Tibial nerve (tissue), 4 donors: Measurements from ENCODE around the gene AMBN. TPM values are rescaled to one million over a fixed set of nuclear protein-coding genes. Genes with fewer than 3 reads are reported as not detected.

Experiments
- DNase-seq, 2 donors: peaks; one replicate each; pipeline ENCODE4 v3.0.0-alpha.2; 2019; ENCODE audit warnings: low spot score in 2 of 2
- H3K27ac ChIP-seq, 4 donors: fragments of 200-600 bp; sonication (generic) in 3 of 4; one replicate each; pipeline ENCODE4 v1.5.1; 2017 to 2019; ENCODE audit warnings: mild to moderate bottlenecking in 1 of 4
- H3K27me3 ChIP-seq, 2 donors: fragments of 200-600 bp; sonication (generic) in 1 of 2; one replicate each; pipeline versions ENCODE4 v1.5.1 to v1.6.0; 2017 to 2019
- H3K36me3 ChIP-seq, 3 donors: fragments of 200-600 bp; sonication (generic); one replicate each; pipeline ENCODE4 v1.5.1; 2018 to 2019
- H3K4me1 ChIP-seq, 4 donors: fragments of 200-600 bp; sonication (generic) in 3 of 4; one replicate each; pipeline ENCODE4 v1.5.1; 2017 to 2019
- H3K4me3 ChIP-seq, 4 donors: fragments of 200-600 bp; sonication (generic) in 3 of 4; one replicate each; pipeline ENCODE4 v1.5.1; 2017 to 2019; ENCODE audit warnings: mild to moderate bottlenecking in 1 of 4, moderate library complexity in 1 of 4
- H3K9me3 ChIP-seq, 4 donors: fragments of 200-600 bp; sonication (generic) in 3 of 4; one replicate each; pipeline ENCODE4 v1.5.1; 2017 to 2019
- CTCF ChIP-seq, 5 experiments: fragments of 200-600 bp in 3 of 5; fragments of 450-650 bp in 2 of 5; sonication (generic) in 3 of 5; IDR thresholded peaks; one replicate each; pipeline ENCODE4 v1.5.1; 2016 to 2019; ENCODE audit warnings: antibody characterized with exemption in 5 of 5, mild to moderate bottlenecking in 3 of 5, moderate library complexity in 2 of 5
- EP300 ChIP-seq, 2 donors: sonication (generic); formaldehyde crosslinking; IDR thresholded peaks; one replicate each; pipeline ENCODE4 v1.6.1; 2017; ENCODE audit warnings: antibody characterized with exemption in 2 of 2, mild to moderate bottlenecking in 1 of 2
- POLR2A ChIP-seq, 2 donors: fragments of 450-650 bp; IDR thresholded peaks; one replicate each; pipeline ENCODE4 v1.6.1; 2017; ENCODE audit warnings: antibody characterized with exemption in 2 of 2, mild to moderate bottlenecking in 2 of 2, moderate library complexity in 2 of 2
- WGBS, 2 donors: methylation state at CpG; one replicate each; pipeline ENCODE4 v1.1.5; 2018; 5-methylcytosine and 5-hydroxymethylcytosine counted together
- total RNA-seq, 4 donors: library from RNA; depleted of rRNA; stranded (reverse); fragments of >200 nt; gene quantifications; one replicate each; pipeline ENCODE4 v1.1.0, GENCODE V29; 2016

AMBN gene
- total RNA-seq, 4 donors from 2014 or later: not detected

DNA sequence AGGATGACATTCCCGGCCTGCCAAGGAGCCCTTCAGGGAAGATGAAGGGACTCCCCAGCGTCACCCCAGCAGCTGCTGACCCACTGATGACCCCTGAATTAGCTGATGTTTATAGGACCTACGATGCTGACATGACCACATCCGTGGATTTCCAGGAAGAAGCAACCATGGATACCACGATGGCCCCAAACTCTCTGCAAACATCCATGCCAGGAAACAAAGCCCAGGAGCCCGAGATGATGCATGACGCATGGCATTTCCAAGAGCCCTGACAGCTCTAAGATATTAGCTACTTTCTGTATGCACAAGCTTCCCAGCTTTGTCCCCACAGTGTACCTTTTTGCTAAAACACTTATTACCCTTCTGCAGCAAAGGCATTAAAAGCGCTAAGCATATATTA, 14.4 kb downstream of the AMBN start:
- Histone ChIP-seq H3K9me3 (no peaks in the 10 kb centered on the region), H3K4me3 (no peak overlapping the region), H3K4me1 (no peaks in the 10 kb centered on the region), H3K27me3 (no peaks in the 10 kb centered on the region), H3K27ac (no peak overlapping the region), H3K36me3 (no peaks in the 10 kb centered on the region)
- TF ChIP-seq EP300 (IDR thresholded peaks at IDR 0.05) (no peak), POLR2A (IDR thresholded peaks at IDR 0.05) (no peak), CTCF (IDR thresholded peaks at IDR 0.05) (no peak)
- WGBS, 2 donors: 79 to 81% methylated on average over 8 of the region's 8 CpGs
- DNase-seq: no peak

DNA sequence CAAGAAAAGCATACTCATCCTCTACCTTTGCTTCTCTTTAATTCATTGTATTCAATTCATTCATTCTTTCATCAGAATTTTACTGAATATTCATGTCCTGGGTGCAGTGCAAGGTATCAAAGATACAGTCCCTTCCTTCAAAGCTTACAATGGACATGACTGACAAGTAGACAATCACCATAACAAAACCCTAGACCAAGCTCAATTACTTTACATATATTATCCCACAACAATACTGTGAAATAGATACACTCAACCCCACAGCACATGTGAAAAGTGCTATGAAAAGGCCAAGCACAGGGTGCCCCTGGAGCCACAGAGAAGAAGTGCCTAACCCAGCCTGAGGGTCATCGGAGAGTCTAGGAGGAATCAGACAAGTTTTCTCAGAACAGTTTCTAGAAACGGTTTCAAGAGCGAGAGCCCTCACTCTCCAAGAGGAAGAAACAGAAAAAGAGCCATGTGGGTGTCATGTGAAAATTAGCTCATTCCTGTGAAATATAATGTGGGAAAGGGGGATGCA, 15.3 kb downstream of the AMBN start:
- TF ChIP-seq CTCF (IDR thresholded peaks at IDR 0.05): no peak
- TF ChIP-seq EP300 (IDR thresholded peaks at IDR 0.05): no peak
- no peak for TF ChIP-seq POLR2A (IDR thresholded peaks at IDR 0.05)
- Histone ChIP-seq H3K4me3 (no peak overlapping the region), H3K9me3 (no peaks in the 10 kb centered on the region), H3K4me1 (no peaks in the 10 kb centered on the region), H3K27ac (no peak overlapping the region), H3K36me3 (no peaks in the 10 kb centered on the region), H3K27me3 (no peaks in the 10 kb centered on the region)
- no peak for DNase-seq
- WGBS, 2 donors: 84 to 95% methylated on average over 3 of the region's 3 CpGs

GRCh38 chr4:70608324-70608723, 16.3 kb downstream of the AMBN start:
- Histone ChIP-seq H3K27ac (no peak overlapping the region), H3K4me3 (no peak overlapping the region), H3K36me3 (no peaks in the 10 kb centered on the region), H3K9me3 (no peaks in the 10 kb centered on the region), H3K4me1 (peaks cover 0 to under 1% (median 0%) of the 10 kb centered on the region in 4 donors), H3K27me3 (no peaks in the 10 kb centered on the region)
- TF ChIP-seq POLR2A (IDR thresholded peaks at IDR 0.05) (no peak), EP300 (IDR thresholded peaks at IDR 0.05) (no peak), CTCF (IDR thresholded peaks at IDR 0.05) (no peak)
- 82 to 85% methylated on average over 2 of the region's 2 CpGs for WGBS, 2 donors
- no peak for DNase-seq

GRCh38 chr4:70613306-70614183, 21.5 kb downstream of the AMBN start:
- no peaks in the 10 kb centered on the region for H3K27me3 ChIP-seq
- TF ChIP-seq EP300 (IDR thresholded peaks at IDR 0.05) (no peak), POLR2A (IDR thresholded peaks at IDR 0.05) (no peak), CTCF (IDR thresholded peaks at IDR 0.05) (no peak)
- peaks cover 0 to 10% (median 0%) of the 10 kb centered on the region in 4 donors for H3K4me1 ChIP-seq
- DNase-seq: no peak
- H3K36me3 ChIP-seq: no peaks in the 10 kb centered on the region
- H3K4me3 ChIP-seq: peak overlapping the region in 3 of 4 donors; percentile 17 to 27 (median 19)
- 26 to 28% methylated on average over 9 of the region's 9 CpGs for WGBS, 2 donors
- H3K9me3 ChIP-seq: no peaks in the 10 kb centered on the region
- H3K27ac ChIP-seq: no peak overlapping the region

- TF ChIP-seq CTCF (IDR thresholded peaks at IDR 0.05): no peak
- TF ChIP-seq POLR2A (IDR thresholded peaks at IDR 0.05): no peak
- no peak for TF ChIP-seq EP300 (IDR thresholded peaks at IDR 0.05)
- peak overlapping the region in 2 of 4 donors; percentile 19 to 27 for H3K4me3 ChIP-seq
- no peaks in the 10 kb centered on the region for H3K9me3 ChIP-seq
- no peak overlapping the region for H3K27ac ChIP-seq
- no peaks in the 10 kb centered on the region for H3K27me3 ChIP-seq
- no peak for DNase-seq
- peaks cover 0 to 10% (median 0%) of the 10 kb centered on the region in 4 donors for H3K4me1 ChIP-seq
- no peaks in the 10 kb centered on the region for H3K36me3 ChIP-seq
- 53 to 60% methylated on average over 3 of the region's 3 CpGs for WGBS, 2 donors
Measured at GRCh38 chr4:70614184-70614555, 22.1 kb downstream of the AMBN start.
